ENCODE results near the gene ZNF701. TPM values are rescaled to one million over a fixed set of nuclear protein-coding genes. Genes with fewer than 3 reads are reported as not detected.

ZNF701 gene
- total RNA-seq (2021) (34.6 to 40.3 TPM (median 35.0 TPM) in 3 replicates), Bru-seq, nascent RNA (percentile 90 among the genes with signal in this experiment)
- long read RNA-seq, experiment 1, transcript ZNF701-202 (4 exons, 2,634 nt), result major isoform, 26 of 43 reads
- long read RNA-seq, experiment 1, partial matches to known transcripts, result 0 of 43 reads
- long read RNA-seq, experiment 1, other reads (novel, unspliced or antisense), result 17 of 43 reads
- long read RNA-seq, experiment 2, partial matches to known transcripts, result 1 of 9 reads
- long read RNA-seq, experiment 2, other reads (novel, unspliced or antisense), result 6 of 9 reads
- long read RNA-seq, experiment 3, transcript ZNF701-202 (4 exons, 2,634 nt), result major isoform, 5 of 7 reads
- long read RNA-seq, experiment 3, partial matches to known transcripts, result 0 of 7 reads
- long read RNA-seq, experiment 3, other reads (novel, unspliced or antisense), result 2 of 7 reads

DNA sequence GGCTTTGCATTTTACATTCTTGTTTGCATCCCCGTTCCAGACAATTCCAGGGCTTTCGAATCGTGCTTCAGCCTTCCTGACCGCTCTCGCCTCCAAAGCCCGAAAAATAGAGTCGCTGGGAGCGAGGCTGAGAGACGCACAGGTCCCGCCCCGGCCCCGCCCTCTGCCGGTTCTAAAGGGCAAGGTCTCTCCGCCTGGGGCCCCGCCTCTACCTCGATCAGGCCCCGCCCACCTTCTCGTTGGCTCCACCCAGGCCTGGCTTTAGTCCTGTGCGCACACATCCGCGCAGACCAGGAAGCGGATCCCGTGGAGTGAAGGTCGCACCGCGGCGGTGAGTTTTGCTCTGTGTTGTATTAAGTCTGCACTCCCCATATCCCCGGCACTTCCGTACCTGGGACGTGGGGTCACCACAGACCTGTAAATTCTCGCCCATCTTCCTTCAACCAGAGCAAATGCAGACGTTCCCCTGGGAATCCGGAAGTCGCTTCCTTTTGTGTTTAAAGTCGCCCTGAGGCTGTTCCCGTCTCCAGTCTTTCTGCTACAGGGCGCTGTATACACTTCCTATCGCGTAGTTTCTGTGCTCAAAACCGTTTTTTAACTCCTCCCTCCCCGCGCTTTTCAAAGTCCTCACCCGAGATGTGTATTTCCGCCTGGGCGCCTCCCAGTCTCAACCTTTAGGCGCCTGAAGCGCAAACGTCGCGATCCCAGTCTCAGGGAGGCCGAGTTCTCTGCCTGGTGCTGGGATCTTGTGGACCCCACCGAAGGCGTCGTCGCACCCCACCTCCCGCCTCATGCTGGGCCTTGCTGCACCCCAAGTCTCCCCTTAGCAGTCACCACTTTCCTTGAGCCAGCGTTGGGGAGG, at the start of gene ZNF701:
Gene ZNF701, plus strand, starts transcription at position 288 of the 862 bp plus-strand sequence. CDS start 3,861 bp downstream, outside the sequence.
- Mint-ChIP-seq H3K4me3 (peak within 1 kb of the TSS; percentile 91), H3K27ac (peak within 1 kb of the TSS; percentile 99), H3K9me3 (no peaks in the 10 kb centered on the region), H3K36me3 (peaks cover 32% of the 10 kb centered on the region), H3K4me1 (peaks cover 45% of the 10 kb centered on the region), H3K27me3 (ENCODE audit: low read depth) (no peaks in the 10 kb centered on the region)
- DNase-seq (ENCODE audit: low spot score) (peak; percentile 99), ATAC-seq (peak; percentile 94)
- ChIA-PET CTCF (interaction anchor here (0.6 kb wide), 1 partner anchor 105 kb away, joined by 5 read pairs; no protein-coding TSS in a partner anchor), POLR2A (no interaction called here)
- TF ChIP-seq, protein P1, sequence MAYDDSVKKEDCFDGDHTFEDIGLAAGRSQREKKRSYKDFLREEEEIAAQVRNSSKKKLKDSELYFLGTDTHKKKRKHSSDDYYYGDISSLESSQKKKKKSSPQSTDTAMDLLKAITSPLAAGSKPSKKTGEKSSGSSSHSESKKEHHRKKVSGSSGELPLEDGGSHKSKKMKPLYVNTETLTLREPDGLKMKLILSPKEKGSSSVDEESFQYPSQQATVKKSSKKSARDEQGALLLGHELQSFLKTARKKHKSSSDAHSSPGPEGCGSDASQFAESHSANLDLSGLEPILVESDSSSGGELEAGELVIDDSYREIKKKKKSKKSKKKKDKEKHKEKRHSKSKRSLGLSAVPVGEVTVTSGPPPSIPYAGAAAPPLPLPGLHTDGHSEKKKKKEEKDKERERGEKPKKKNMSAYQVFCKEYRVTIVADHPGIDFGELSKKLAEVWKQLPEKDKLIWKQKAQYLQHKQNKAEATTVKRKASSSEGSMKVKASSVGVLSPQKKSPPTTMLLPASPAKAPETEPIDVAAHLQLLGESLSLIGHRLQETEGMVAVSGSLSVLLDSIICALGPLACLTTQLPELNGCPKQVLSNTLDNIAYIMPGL (CRISPR knock-in tag; IDR thresholded peaks at IDR 0.05), result peak; percentile 40; the same call in 1 of the 2 replicates
- TF ChIP-seq, protein P2, sequence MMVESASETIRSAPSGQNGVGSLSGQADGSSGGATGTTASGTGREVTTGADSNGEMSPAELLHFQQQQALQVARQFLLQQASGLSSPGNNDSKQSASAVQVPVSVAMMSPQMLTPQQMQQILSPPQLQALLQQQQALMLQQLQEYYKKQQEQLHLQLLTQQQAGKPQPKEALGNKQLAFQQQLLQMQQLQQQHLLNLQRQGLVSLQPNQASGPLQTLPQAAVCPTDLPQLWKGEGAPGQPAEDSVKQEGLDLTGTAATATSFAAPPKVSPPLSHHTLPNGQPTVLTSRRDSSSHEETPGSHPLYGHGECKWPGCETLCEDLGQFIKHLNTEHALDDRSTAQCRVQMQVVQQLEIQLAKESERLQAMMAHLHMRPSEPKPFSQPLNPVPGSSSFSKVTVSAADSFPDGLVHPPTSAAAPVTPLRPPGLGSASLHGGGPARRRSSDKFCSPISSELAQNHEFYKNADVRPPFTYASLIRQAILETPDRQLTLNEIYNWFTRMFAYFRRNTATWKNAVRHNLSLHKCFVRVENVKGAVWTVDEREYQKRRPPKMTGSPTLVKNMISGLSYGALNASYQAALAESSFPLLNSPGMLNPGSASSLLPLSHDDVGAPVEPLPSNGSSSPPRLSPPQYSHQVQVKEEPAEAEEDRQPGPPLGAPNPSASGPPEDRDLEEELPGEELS (CRISPR knock-in tag; IDR thresholded peaks at IDR 0.05), result no peak
- TF ChIP-seq NFYB (CRISPR knock-in tag; conservative IDR thresholded peaks at IDR 0.05; ENCODE audit: low read depth) (no peak), ZNF317 (CRISPR knock-in tag; IDR thresholded peaks at IDR 0.05; ENCODE audit: borderline replicate concordance, low read depth) (no peak), NR1H2 (CRISPR knock-in tag; IDR thresholded peaks at IDR 0.05) (no peak), ETV6 (CRISPR knock-in tag; IDR thresholded peaks at IDR 0.05) (peak; percentile 56; the same call in 1 of the 2 replicates), FOXP1 (CRISPR knock-in tag; IDR thresholded peaks at IDR 0.05; ENCODE audit: borderline replicate concordance) (peak; percentile 60; the same call in 1 of the 2 replicates), SMAD3 (CRISPR knock-in tag; IDR thresholded peaks at IDR 0.05; ENCODE audit: borderline replicate concordance) (peak; percentile 21; the same call in 1 of the 2 replicates), MYBL2 (CRISPR knock-in tag; IDR thresholded peaks at IDR 0.05) (peak; percentile 76; the same call in 1 of the 2 replicates), SP1 (CRISPR knock-in tag; conservative IDR thresholded peaks at IDR 0.05) (peak; percentile 85), ATF1 (CRISPR knock-in tag; IDR thresholded peaks at IDR 0.05) (no peak), TEAD4 (CRISPR knock-in tag; IDR thresholded peaks at IDR 0.05) (peak; percentile 3; the same call in 1 of the 2 replicates), CREB1 (CRISPR knock-in tag; IDR thresholded peaks at IDR 0.05) (no peak), ELF4 (CRISPR knock-in tag; IDR thresholded peaks at IDR 0.05; ENCODE audit: low read depth) (no peak), FOXK1 (CRISPR knock-in tag; IDR thresholded peaks at IDR 0.05) (0 out of 2 replicates have a peak, but pooled peaks have one; percentile 34), NFE2L1 (CRISPR knock-in tag; IDR thresholded peaks at IDR 0.05) (no peak)
- TF ChIP-seq, protein P3, sequence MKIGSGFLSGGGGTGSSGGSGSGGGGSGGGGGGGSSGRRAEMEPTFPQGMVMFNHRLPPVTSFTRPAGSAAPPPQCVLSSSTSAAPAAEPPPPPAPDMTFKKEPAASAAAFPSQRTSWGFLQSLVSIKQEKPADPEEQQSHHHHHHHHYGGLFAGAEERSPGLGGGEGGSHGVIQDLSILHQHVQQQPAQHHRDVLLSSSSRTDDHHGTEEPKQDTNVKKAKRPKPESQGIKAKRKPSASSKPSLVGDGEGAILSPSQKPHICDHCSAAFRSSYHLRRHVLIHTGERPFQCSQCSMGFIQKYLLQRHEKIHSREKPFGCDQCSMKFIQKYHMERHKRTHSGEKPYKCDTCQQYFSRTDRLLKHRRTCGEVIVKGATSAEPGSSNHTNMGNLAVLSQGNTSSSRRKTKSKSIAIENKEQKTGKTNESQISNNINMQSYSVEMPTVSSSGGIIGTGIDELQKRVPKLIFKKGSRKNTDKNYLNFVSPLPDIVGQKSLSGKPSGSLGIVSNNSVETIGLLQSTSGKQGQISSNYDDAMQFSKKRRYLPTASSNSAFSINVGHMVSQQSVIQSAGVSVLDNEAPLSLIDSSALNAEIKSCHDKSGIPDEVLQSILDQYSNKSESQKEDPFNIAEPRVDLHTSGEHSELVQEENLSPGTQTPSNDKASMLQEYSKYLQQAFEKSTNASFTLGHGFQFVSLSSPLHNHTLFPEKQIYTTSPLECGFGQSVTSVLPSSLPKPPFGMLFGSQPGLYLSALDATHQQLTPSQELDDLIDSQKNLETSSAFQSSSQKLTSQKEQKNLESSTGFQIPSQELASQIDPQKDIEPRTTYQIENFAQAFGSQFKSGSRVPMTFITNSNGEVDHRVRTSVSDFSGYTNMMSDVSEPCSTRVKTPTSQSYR (CRISPR knock-in tag; IDR thresholded peaks at IDR 0.05), result no peak
- TF ChIP-seq, protein P4, sequence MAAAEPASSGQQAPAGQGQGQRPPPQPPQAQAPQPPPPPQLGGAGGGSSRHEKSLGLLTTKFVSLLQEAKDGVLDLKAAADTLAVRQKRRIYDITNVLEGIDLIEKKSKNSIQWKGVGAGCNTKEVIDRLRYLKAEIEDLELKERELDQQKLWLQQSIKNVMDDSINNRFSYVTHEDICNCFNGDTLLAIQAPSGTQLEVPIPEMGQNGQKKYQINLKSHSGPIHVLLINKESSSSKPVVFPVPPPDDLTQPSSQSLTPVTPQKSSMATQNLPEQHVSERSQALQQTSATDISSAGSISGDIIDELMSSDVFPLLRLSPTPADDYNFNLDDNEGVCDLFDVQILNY (CRISPR knock-in tag; IDR thresholded peaks at IDR 0.05), result no peak
- TF ChIP-seq, protein P5, sequence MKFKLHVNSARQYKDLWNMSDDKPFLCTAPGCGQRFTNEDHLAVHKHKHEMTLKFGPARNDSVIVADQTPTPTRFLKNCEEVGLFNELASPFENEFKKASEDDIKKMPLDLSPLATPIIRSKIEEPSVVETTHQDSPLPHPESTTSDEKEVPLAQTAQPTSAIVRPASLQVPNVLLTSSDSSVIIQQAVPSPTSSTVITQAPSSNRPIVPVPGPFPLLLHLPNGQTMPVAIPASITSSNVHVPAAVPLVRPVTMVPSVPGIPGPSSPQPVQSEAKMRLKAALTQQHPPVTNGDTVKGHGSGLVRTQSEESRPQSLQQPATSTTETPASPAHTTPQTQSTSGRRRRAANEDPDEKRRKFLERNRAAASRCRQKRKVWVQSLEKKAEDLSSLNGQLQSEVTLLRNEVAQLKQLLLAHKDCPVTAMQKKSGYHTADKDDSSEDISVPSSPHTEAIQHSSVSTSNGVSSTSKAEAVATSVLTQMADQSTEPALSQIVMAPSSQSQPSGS (CRISPR knock-in tag; IDR thresholded peaks at IDR 0.05; ENCODE audit: borderline replicate concordance, low read depth), result no peak
- TF ChIP-seq, protein P6, sequence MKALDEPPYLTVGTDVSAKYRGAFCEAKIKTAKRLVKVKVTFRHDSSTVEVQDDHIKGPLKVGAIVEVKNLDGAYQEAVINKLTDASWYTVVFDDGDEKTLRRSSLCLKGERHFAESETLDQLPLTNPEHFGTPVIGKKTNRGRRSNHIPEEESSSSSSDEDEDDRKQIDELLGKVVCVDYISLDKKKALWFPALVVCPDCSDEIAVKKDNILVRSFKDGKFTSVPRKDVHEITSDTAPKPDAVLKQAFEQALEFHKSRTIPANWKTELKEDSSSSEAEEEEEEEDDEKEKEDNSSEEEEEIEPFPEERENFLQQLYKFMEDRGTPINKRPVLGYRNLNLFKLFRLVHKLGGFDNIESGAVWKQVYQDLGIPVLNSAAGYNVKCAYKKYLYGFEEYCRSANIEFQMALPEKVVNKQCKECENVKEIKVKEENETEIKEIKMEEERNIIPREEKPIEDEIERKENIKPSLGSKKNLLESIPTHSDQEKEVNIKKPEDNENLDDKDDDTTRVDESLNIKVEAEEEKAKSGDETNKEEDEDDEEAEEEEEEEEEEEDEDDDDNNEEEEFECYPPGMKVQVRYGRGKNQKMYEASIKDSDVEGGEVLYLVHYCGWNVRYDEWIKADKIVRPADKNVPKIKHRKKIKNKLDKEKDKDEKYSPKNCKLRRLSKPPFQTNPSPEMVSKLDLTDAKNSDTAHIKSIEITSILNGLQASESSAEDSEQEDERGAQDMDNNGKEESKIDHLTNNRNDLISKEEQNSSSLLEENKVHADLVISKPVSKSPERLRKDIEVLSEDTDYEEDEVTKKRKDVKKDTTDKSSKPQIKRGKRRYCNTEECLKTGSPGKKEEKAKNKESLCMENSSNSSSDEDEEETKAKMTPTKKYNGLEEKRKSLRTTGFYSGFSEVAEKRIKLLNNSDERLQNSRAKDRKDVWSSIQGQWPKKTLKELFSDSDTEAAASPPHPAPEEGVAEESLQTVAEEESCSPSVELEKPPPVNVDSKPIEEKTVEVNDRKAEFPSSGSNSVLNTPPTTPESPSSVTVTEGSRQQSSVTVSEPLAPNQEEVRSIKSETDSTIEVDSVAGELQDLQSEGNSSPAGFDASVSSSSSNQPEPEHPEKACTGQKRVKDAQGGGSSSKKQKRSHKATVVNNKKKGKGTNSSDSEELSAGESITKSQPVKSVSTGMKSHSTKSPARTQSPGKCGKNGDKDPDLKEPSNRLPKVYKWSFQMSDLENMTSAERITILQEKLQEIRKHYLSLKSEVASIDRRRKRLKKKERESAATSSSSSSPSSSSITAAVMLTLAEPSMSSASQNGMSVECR (CRISPR knock-in tag; IDR thresholded peaks at IDR 0.05; ENCODE audit: borderline replicate concordance), result 0 out of 2 replicates have a peak, but pooled peaks have one; percentile 40

Measured in WTC11 (cell line).